ENCODE results near the gene KATNA1.

DNA sequence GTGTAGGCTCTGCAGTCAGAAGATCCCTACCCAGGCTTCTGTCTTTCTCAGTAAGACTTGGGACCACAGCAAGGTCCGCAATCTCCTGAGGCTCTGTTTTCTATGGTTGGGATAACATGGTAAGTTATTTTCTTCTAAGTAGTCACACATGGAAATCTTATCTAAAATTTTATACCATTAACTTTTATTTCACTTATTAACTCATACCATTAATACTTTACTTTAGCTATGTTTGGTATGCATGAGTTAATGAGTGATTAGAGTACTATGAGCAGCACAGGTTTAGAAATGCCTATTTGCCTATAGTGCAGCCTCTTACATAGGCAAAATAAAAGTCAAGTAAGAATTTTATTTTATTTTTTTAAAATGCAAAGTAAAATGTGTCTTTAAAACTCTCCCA, 55.1 kb downstream of the KATNA1 start:
- TF ChIP-seq, protein P1, sequence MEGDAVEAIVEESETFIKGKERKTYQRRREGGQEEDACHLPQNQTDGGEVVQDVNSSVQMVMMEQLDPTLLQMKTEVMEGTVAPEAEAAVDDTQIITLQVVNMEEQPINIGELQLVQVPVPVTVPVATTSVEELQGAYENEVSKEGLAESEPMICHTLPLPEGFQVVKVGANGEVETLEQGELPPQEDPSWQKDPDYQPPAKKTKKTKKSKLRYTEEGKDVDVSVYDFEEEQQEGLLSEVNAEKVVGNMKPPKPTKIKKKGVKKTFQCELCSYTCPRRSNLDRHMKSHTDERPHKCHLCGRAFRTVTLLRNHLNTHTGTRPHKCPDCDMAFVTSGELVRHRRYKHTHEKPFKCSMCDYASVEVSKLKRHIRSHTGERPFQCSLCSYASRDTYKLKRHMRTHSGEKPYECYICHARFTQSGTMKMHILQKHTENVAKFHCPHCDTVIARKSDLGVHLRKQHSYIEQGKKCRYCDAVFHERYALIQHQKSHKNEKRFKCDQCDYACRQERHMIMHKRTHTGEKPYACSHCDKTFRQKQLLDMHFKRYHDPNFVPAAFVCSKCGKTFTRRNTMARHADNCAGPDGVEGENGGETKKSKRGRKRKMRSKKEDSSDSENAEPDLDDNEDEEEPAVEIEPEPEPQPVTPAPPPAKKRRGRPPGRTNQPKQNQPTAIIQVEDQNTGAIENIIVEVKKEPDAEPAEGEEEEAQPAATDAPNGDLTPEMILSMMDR (IDR thresholded peaks at IDR 0.05): no peak
- no peak for TF ChIP-seq ZFX (IDR thresholded peaks at IDR 0.05; ENCODE audit: borderline replicate concordance)

All from 22Rv1 (cell line).